MCF 10A (cell line): Measurements from ENCODE around the gene ANO4. TPM values are rescaled to one million over a fixed set of nuclear protein-coding genes. Genes with fewer than 3 reads are reported as not detected.

Experiments used
- BruUV-seq: library from RNA; stranded (reverse); fragments of 400-500 nt; replicated peaks from 2 replicates; lab custom pipeline; 2021; lab: Mats Ljungman, UMichigan
- CTCF ChIA-PET: fragments of 300-600 bp; sonication (Branson Sonifier 250); formaldehyde crosslinking; extraction: SDS; loops from one replicate; lab custom pipeline; 2021; ENCODE audit warnings: antibody characterized with exemption, inconsistent platforms; lab: Yijun Ruan, JAX
- POLR2A ChIA-PET: fragments of 300-600, 350-650 bp; sonication (Branson Sonifier 250); formaldehyde crosslinking; extraction: SDS; loops from one replicate; lab custom pipeline; 2020; ENCODE audit warnings: antibody characterized with exemption, inconsistent platforms; lab: Yijun Ruan, JAX
- DNase-seq: peaks from one replicate; pipeline ENCODE4 v3.0.0-alpha.2; 2018; ENCODE audit not compliant: unreplicated experiment
- H3K27ac Mint-ChIP-seq: one replicate; pipeline ENCODE4 v1.8.0; 2022; ENCODE audit warnings: mild to moderate bottlenecking, low read depth, mixed read lengths; ENCODE audit not compliant: unreplicated experiment
- H3K27me3 Mint-ChIP-seq: one replicate; pipeline ENCODE4 v1.8.0; 2022; ENCODE audit warnings: mixed read lengths; ENCODE audit not compliant: insufficient read depth, unreplicated experiment
- H3K36me3 Mint-ChIP-seq: one replicate; pipeline ENCODE4 v1.8.0; 2022; ENCODE audit warnings: mild to moderate bottlenecking, moderate library complexity, mixed read lengths; ENCODE audit not compliant: insufficient read depth, unreplicated experiment
- H3K4me1 Mint-ChIP-seq: one replicate; pipeline ENCODE4 v1.8.0; 2022; ENCODE audit warnings: mixed read lengths; ENCODE audit not compliant: insufficient read depth, unreplicated experiment
- H3K4me3 Mint-ChIP-seq: one replicate; pipeline ENCODE4 v1.8.0; 2022; ENCODE audit warnings: mild to moderate bottlenecking, moderate library complexity, mixed read lengths; ENCODE audit not compliant: unreplicated experiment
- H3K9me3 Mint-ChIP-seq: one replicate; pipeline ENCODE4 v1.8.0; 2022; ENCODE audit warnings: mixed read lengths; ENCODE audit not compliant: unreplicated experiment
- CTCF ChIP-seq: fragments of 200-600 bp; IDR thresholded peaks from one replicate; pipeline ENCODE4 v1.8.0; 2022; ENCODE audit warnings: antibody characterized with exemption, mild to moderate bottlenecking; ENCODE audit not compliant: unreplicated experiment
- intact Hi-C: fragments of 100-400 bp; cut with micrococcal nuclease; formaldehyde crosslinking; loops from 2 replicates; pipeline ENCODE4 v1.14.1; 2022
- total RNA-seq: library from RNA; stranded (reverse); gene quantifications from 2 replicates; pipeline ENCODE4 v1.2.3, GENCODE V29; 2022

Gene ANO4
- total RNA-seq, 1 experiment from 2014 or later, result 0.91 TPM

GRCh38 chr12:100963381-100963780, 168.8 kb downstream of the ANO4 start:
- H3K27ac Mint-ChIP-seq, result no peak overlapping the region
- DNase-seq, result no peak
- H3K36me3 Mint-ChIP-seq, result no peaks in the 10 kb centered on the region
- CTCF ChIA-PET, result interaction anchor here (0.7 to 2.3 kb wide), 2 partner anchors 12 to 810 kb away, joined by 3 to 7 read pairs; no protein-coding TSS in a partner anchor
- TF ChIP-seq CTCF, result no peak
- no peak overlapping the region for H3K4me3 Mint-ChIP-seq
- peaks cover 8% of the 10 kb centered on the region for H3K4me1 Mint-ChIP-seq
- POLR2A ChIA-PET, result no interaction called here
- no TSS peak for BruUV-seq
- no peaks in the 10 kb centered on the region for H3K27me3 Mint-ChIP-seq
- intact Hi-C loops, result no loop called here
- H3K9me3 Mint-ChIP-seq, result no peaks in the 10 kb centered on the region

- H3K4me1 Mint-ChIP-seq, result peaks cover 8% of the 10 kb centered on the region
- POLR2A ChIA-PET, result no interaction called here
- no peak for DNase-seq
These were observed 169.5 kb downstream of the ANO4 start for GRCh38 chr12:100964028-100964427.

GRCh38 chr12:100967189-100967588, 172.6 kb downstream of the ANO4 start:
- H3K4me3 Mint-ChIP-seq, result no peak overlapping the region
- ChIA-PET CTCF (no interaction called here), POLR2A (no interaction called here)
- TF ChIP-seq CTCF, result no peak
- no peak for DNase-seq
- H3K27me3 Mint-ChIP-seq, result no peaks in the 10 kb centered on the region
- intact Hi-C loops, result no loop called here
- H3K27ac Mint-ChIP-seq, result no peak overlapping the region
- no peaks in the 10 kb centered on the region for H3K9me3 Mint-ChIP-seq
- no peaks in the 10 kb centered on the region for H3K36me3 Mint-ChIP-seq
- H3K4me1 Mint-ChIP-seq, result no peaks in the 10 kb centered on the region
- no TSS peak for BruUV-seq

More at GRCh38 chr12:100964028-100964427, 169.5 kb downstream of the ANO4 start:
- BruUV-seq, result no TSS peak
- CTCF ChIA-PET, result interaction anchor here (0.7 to 2.3 kb wide), 2 partner anchors 12 to 810 kb away, joined by 3 to 7 read pairs; no protein-coding TSS in a partner anchor
- H3K4me3 Mint-ChIP-seq, result no peak overlapping the region
- TF ChIP-seq CTCF, result no peak
- H3K36me3 Mint-ChIP-seq, result no peaks in the 10 kb centered on the region
- H3K27ac Mint-ChIP-seq, result no peak overlapping the region
- no peaks in the 10 kb centered on the region for H3K27me3 Mint-ChIP-seq
- no peaks in the 10 kb centered on the region for H3K9me3 Mint-ChIP-seq
- intact Hi-C loops, result no loop called here

- no peak for TF ChIP-seq CTCF
- intact Hi-C loops, result no loop called here
- Mint-ChIP-seq H3K9me3 (no peaks in the 10 kb centered on the region), H3K36me3 (no peaks in the 10 kb centered on the region), H3K27ac (no peak overlapping the region), H3K4me3 (no peak overlapping the region), H3K4me1 (no peaks in the 10 kb centered on the region), H3K27me3 (no peaks in the 10 kb centered on the region)
- DNase-seq, result no peak
- ChIA-PET CTCF (no interaction called here), POLR2A (no interaction called here)
- no TSS peak for BruUV-seq
These were observed 176.3 kb downstream of the ANO4 start for GRCh38 chr12:100970894-100971293.
